ENCODE measurements around the gene EPB41L4B. TPM values are rescaled to one million over a fixed set of nuclear protein-coding genes. Genes with fewer than 3 reads are reported as not detected.

Gene EPB41L4B
- total RNA-seq, 1 donor from 2014 or later: 19.3 TPM

GRCh38 chr9:109145051-109145450, 175.8 kb downstream of the EPB41L4B start:
- no peak for DNase-seq (ENCODE audit: extremely low spot score, unreplicated experiment)
- Mint-ChIP-seq H3K36me3 (ENCODE audit: unreplicated experiment) (no peaks in the 10 kb centered on the region), H3K27ac (ENCODE audit: unreplicated experiment) (no peak overlapping the region), H3K9me3 (ENCODE audit: unreplicated experiment) (no peaks in the 10 kb centered on the region), H3K4me3 (ENCODE audit: unreplicated experiment) (no peak overlapping the region), H3K27me3 (ENCODE audit: unreplicated experiment) (peaks cover 11% of the 10 kb centered on the region), H3K4me1 (ENCODE audit: unreplicated experiment) (peaks cover 3% of the 10 kb centered on the region)
- TF ChIP-seq CTCF (IDR thresholded peaks at IDR 0.05): no peak

GRCh38 chr9:109143881-109144562, 176.8 kb downstream of the EPB41L4B start:
- Mint-ChIP-seq H3K4me3 (ENCODE audit: unreplicated experiment) (no peak overlapping the region), H3K36me3 (ENCODE audit: unreplicated experiment) (no peaks in the 10 kb centered on the region), H3K27ac (ENCODE audit: unreplicated experiment) (no peak overlapping the region), H3K4me1 (ENCODE audit: unreplicated experiment) (peaks cover 3% of the 10 kb centered on the region), H3K9me3 (ENCODE audit: unreplicated experiment) (no peaks in the 10 kb centered on the region), H3K27me3 (ENCODE audit: unreplicated experiment) (peaks cover 11% of the 10 kb centered on the region)
- peak; percentile 36 for TF ChIP-seq CTCF (IDR thresholded peaks at IDR 0.05)
- DNase-seq (ENCODE audit: extremely low spot score, unreplicated experiment): no peak

GRCh38 chr9:109141375-109141774, 179.5 kb downstream of the EPB41L4B start:
- Mint-ChIP-seq H3K4me3 (ENCODE audit: unreplicated experiment) (no peak overlapping the region), H3K4me1 (ENCODE audit: unreplicated experiment) (peaks cover 3% of the 10 kb centered on the region), H3K27ac (ENCODE audit: unreplicated experiment) (no peak overlapping the region), H3K27me3 (ENCODE audit: unreplicated experiment) (peaks cover 2% of the 10 kb centered on the region), H3K36me3 (ENCODE audit: unreplicated experiment) (no peaks in the 10 kb centered on the region), H3K9me3 (ENCODE audit: unreplicated experiment) (no peaks in the 10 kb centered on the region)
- TF ChIP-seq CTCF (IDR thresholded peaks at IDR 0.05): no peak
- DNase-seq (ENCODE audit: extremely low spot score, unreplicated experiment): no peak

GRCh38 chr9:109139851-109140250, 181.0 kb downstream of the EPB41L4B start:
- H3K27ac Mint-ChIP-seq (ENCODE audit: unreplicated experiment): no peak overlapping the region
- no peaks in the 10 kb centered on the region for H3K9me3 Mint-ChIP-seq (ENCODE audit: unreplicated experiment)
- peaks cover 2% of the 10 kb centered on the region for H3K27me3 Mint-ChIP-seq (ENCODE audit: unreplicated experiment)
- H3K4me1 Mint-ChIP-seq (ENCODE audit: unreplicated experiment): peaks cover 3% of the 10 kb centered on the region
- H3K4me3 Mint-ChIP-seq (ENCODE audit: unreplicated experiment): no peak overlapping the region
- no peak for DNase-seq (ENCODE audit: extremely low spot score, unreplicated experiment)
- TF ChIP-seq CTCF (IDR thresholded peaks at IDR 0.05): no peak
- H3K36me3 Mint-ChIP-seq (ENCODE audit: unreplicated experiment): no peaks in the 10 kb centered on the region

GRCh38 chr9:109138421-109138820, 182.4 kb downstream of the EPB41L4B start:
- H3K4me1 Mint-ChIP-seq (ENCODE audit: unreplicated experiment): no peaks in the 10 kb centered on the region

More at GRCh38 chr9:109138421-109138820, 182.4 kb downstream of the EPB41L4B start:
- Mint-ChIP-seq H3K4me3 (ENCODE audit: unreplicated experiment) (no peak overlapping the region), H3K9me3 (ENCODE audit: unreplicated experiment) (no peaks in the 10 kb centered on the region), H3K36me3 (ENCODE audit: unreplicated experiment) (no peaks in the 10 kb centered on the region), H3K27me3 (ENCODE audit: unreplicated experiment) (peaks cover 2% of the 10 kb centered on the region), H3K27ac (ENCODE audit: unreplicated experiment) (no peak overlapping the region)
- TF ChIP-seq CTCF (IDR thresholded peaks at IDR 0.05): no peak
- DNase-seq (ENCODE audit: extremely low spot score, unreplicated experiment): no peak
